Measurements from ENCODE around the gene SELENOO. TPM values are rescaled to one million over a fixed set of nuclear protein-coding genes. Genes with fewer than 3 reads are reported as not detected.

The SELENOO gene
- total and polyA plus RNA-seq, 2 of the 13 experiments (the other 11 are each of a cell fraction or from before 2014, with no cell fraction given) = 14.4 to 19.0 TPM

- no peak overlapping the region for H3K27ac ChIP-seq (ENCODE audit: extremely low read length, insufficient read depth, low read length)
- BruUV-seq (replicated peaks) = no TSS peak
- in situ Hi-C loops (cut with HindIII; ENCODE audit: extremely low pct_ligation_motif_present, low pct_unique_long_range_greater_than_20kb) = no loop called here
- H3K79me2 ChIP-seq (ENCODE audit: insufficient read depth, low read length) = peaks cover 25% of the 10 kb centered on the region
- 98% methylated on average over 13 of the region's 17 CpGs for WGBS (ENCODE audit: low lambda C conversion rate)
- H3K27me3 ChIP-seq (ENCODE audit: control insufficient read depth in 1 of 2, insufficient read depth in 2 of 2, low read length in 2 of 2) = no peaks in the 10 kb centered on the region
- no peak overlapping the region for H3K4me2 ChIP-seq (ENCODE audit: low read depth, low read length)
- H4K20me1 ChIP-seq (ENCODE audit: insufficient read depth, low read length) = peaks cover 5% of the 10 kb centered on the region
- no peak overlapping the region for H2AFZ ChIP-seq (ENCODE audit: low read length)
- no peaks in the 10 kb centered on the region for H3K4me1 ChIP-seq (ENCODE audit: insufficient read depth, low read length)
- DNase-seq (ENCODE audit: low spot score) = no peak
- H3K36me3 ChIP-seq (replicated peaks in 1 of 2; ENCODE audit: control insufficient read depth in 1 of 2, insufficient read depth in 2 of 2, low read length in 2 of 2) = peaks cover 20 to 67% of the 10 kb centered on the region in 2 experiments; a peak in 4 of 5 replicates
- TF ChIP-seq ATF1 (CRISPR knock-in tag; IDR thresholded peaks at IDR 0.05) = no peak
- TF ChIP-seq SNAI1 (CRISPR knock-in tag; IDR thresholded peaks at IDR 0.05; ENCODE audit: borderline replicate concordance) = no peak
- 0 out of 4 replicates have a peak, but pooled peaks of 1 of the 2 experiments have one; percentile 26 for TF ChIP-seq POLR2A (IDR thresholded peaks at IDR 0.05; ENCODE audit: insufficient read depth in 1 of 2, low read depth in 2 of 2, low read length in 2 of 2)
- no peak for TF ChIP-seq ZNF577 (CRISPR knock-in tag; IDR thresholded peaks at IDR 0.05; ENCODE audit: borderline replicate concordance, low read depth)
- no peak for TF ChIP-seq NFIB (CRISPR knock-in tag; IDR thresholded peaks at IDR 0.05; ENCODE audit: borderline replicate concordance)
- TF ChIP-seq ZNF44 (CRISPR knock-in tag; IDR thresholded peaks at IDR 0.05) = no peak
- TF ChIP-seq AGO2 (optimal IDR thresholded peaks at IDR 0.05; ENCODE audit: low read depth, low read length) = peak; percentile 89
- TF ChIP-seq AGO1 (IDR thresholded peaks at IDR 0.05; ENCODE audit: low read depth, low read length, poor library complexity, severe bottlenecking) = peak; percentile 51
- no peak for TF ChIP-seq ZNF225 (CRISPR knock-in tag; IDR thresholded peaks at IDR 0.05)
- peak; percentile 44; the same call in 1 of the 2 replicates for TF ChIP-seq RBFOX2 (IDR thresholded peaks at IDR 0.05; ENCODE audit: low read depth, low read length)
- ATAC-seq = no peak
- ChIA-PET CTCF (ENCODE audit: low intra/inter-chr PET ratio, low total read pairs) (no interaction called here), POLR2A (no interaction called here)
- H3K9me3 ChIP-seq (ENCODE audit: low read length) = no peaks in the 10 kb centered on the region
- no peak for FAIRE-seq
- H3K4me3 ChIP-seq (replicated peaks in 1 of 3; ENCODE audit: insufficient read depth in 1 of 3, low read depth in 2 of 3, low read length in 3 of 3) = no peak overlapping the region
- no peak overlapping the region for H3K9ac ChIP-seq (ENCODE audit: insufficient read depth, low read depth, low read length)
- intact Hi-C loops (cut with micrococcal nuclease; ENCODE audit: unreplicated experiment) = no loop called here
Observed at GRCh38 chr22:50215297-50216054, 14.7 kb downstream of the SELENOO start.

Data from HepG2 (cell line).